AG04450 (cell line): Measurements from ENCODE around the gene DHCR7. TPM values are rescaled to one million over a fixed set of nuclear protein-coding genes. Genes with fewer than 3 reads are reported as not detected.

Experiments used
- CTCF ChIA-PET: fragments of 300-600, 350-600 bp; formaldehyde crosslinking; extraction: SDS; loops from one replicate; lab custom pipeline; 2022; ENCODE audit warnings: antibody characterized with exemption, inconsistent platforms; lab: Charles Lee
- POLR2A ChIA-PET: fragments of 350-600 bp; formaldehyde crosslinking; extraction: SDS; loops from one replicate; lab custom pipeline; 2021; ENCODE audit warnings: antibody characterized with exemption, inconsistent platforms; lab: Yijun Ruan, JAX
- DNase-seq: peaks from one replicate; pipeline ENCODE4 v3.0.0-alpha.2; 2011; ENCODE audit warnings: low read depth, low spot score
- H3K27ac ChIP-seq: one replicate; pipeline ENCODE4 v1.5.1; 2012; ENCODE audit warnings: low read depth, low read length, control low read depth
- H3K27me3 ChIP-seq: one replicate; pipeline ENCODE4 v1.6.0; 2012; ENCODE audit warnings: low read length; ENCODE audit not compliant: control insufficient read depth, insufficient read depth
- H3K4me3 ChIP-seq: 2 replicates; pipeline ENCODE4 v1.5.1; 2011; ENCODE audit warnings: mild to moderate bottlenecking, low read depth, low read length, control low read depth
- H3K9me3 ChIP-seq: 2 replicates; pipeline ENCODE4 v1.5.1; 2012; ENCODE audit warnings: low read length; ENCODE audit not compliant: control insufficient read depth, insufficient read depth
- CTCF ChIP-seq: IDR thresholded peaks from 2 replicates; pipeline ENCODE4 v1.5.1; 2011; ENCODE audit warnings: low read depth, low read length, control low read depth, inconsistent platforms
- polyA plus RNA-seq: library from polyadenylated mRNA; depleted of rRNA; stranded (reverse); fragments of >200 nt; gene quantifications from 2 replicates; pipeline ENCODE4 v1.2.3, GENCODE V29; 2011

The DHCR7 gene
- polyA plus RNA-seq, 1 experiment, result 40.2 TPM

- TF ChIP-seq CTCF, result no peak
- Histone ChIP-seq H3K4me3 (no peak overlapping the region), H3K9me3 (no peaks in the 10 kb centered on the region), H3K27me3 (no peaks in the 10 kb centered on the region), H3K27ac (no peak overlapping the region)
- POLR2A ChIA-PET, result no interaction called here
- DNase-seq, result no peak
- CTCF ChIA-PET, result no interaction called here
Measured at GRCh38 chr11:71474141-71474770, 26.1 kb upstream of the DHCR7 start.

GRCh38 chr11:71473793-71474080 is 25.5 kb upstream of the DHCR7 start:
- DNase-seq, result no peak
- Histone ChIP-seq H3K9me3 (no peaks in the 10 kb centered on the region), H3K4me3 (no peak overlapping the region), H3K27me3 (no peaks in the 10 kb centered on the region), H3K27ac (no peak overlapping the region)
- ChIA-PET CTCF (no interaction called here), POLR2A (no interaction called here)
- TF ChIP-seq CTCF, result no peak

GRCh38 chr11:71472941-71473792 is 25.0 kb upstream of the DHCR7 start:
- POLR2A ChIA-PET, result no interaction called here
- Histone ChIP-seq H3K27ac (no peak overlapping the region), H3K9me3 (no peaks in the 10 kb centered on the region), H3K4me3 (no peak overlapping the region), H3K27me3 (no peaks in the 10 kb centered on the region)
- CTCF ChIA-PET, result no interaction called here
- TF ChIP-seq CTCF, result no peak
- DNase-seq, result no peak

GRCh38 chr11:71472357-71472885 is 24.2 kb upstream of the DHCR7 start:
- no peaks in the 10 kb centered on the region for H3K27me3 ChIP-seq
- no peak for DNase-seq
- CTCF ChIA-PET, result no interaction called here
- POLR2A ChIA-PET, result no interaction called here
- H3K9me3 ChIP-seq, result no peaks in the 10 kb centered on the region
- no peak overlapping the region for H3K27ac ChIP-seq
- H3K4me3 ChIP-seq, result no peak overlapping the region
- no peak for TF ChIP-seq CTCF

- Histone ChIP-seq H3K9me3 (no peaks in the 10 kb centered on the region), H3K4me3 (no peak overlapping the region), H3K27me3 (no peaks in the 10 kb centered on the region), H3K27ac (no peak overlapping the region)
- CTCF ChIA-PET, result no interaction called here
- POLR2A ChIA-PET, result no interaction called here
- no peak for DNase-seq
- no peak for TF ChIP-seq CTCF
Measured at GRCh38 chr11:71470946-71471345, 22.8 kb upstream of the DHCR7 start.
